ENCODE data around the gene CDADC1. TPM values are rescaled to one million over a fixed set of nuclear protein-coding genes. Genes with fewer than 3 reads are reported as not detected.

Gene CDADC1
- total and polyA plus RNA-seq, 2 of the 13 experiments (the other 11 are each of a cell fraction or from before 2014, with no cell fraction given), result 2.4 to 9.0 TPM

GRCh38 chr13:49288458-49288857, 40.7 kb downstream of the CDADC1 start (continued):
- no peak for TF ChIP-seq KIAA2018 (CRISPR knock-in tag; IDR thresholded peaks at IDR 0.05; ENCODE audit: borderline replicate concordance)
- no peak for TF ChIP-seq YY1 (IDR thresholded peaks at IDR 0.05; ENCODE audit: insufficient read depth, insufficient replicate concordance, low read depth, low read length)
- TF ChIP-seq ZNF138 (CRISPR knock-in tag; IDR thresholded peaks at IDR 0.05; ENCODE audit: low read depth), result no peak
- no peak for TF ChIP-seq ZNF710 (CRISPR knock-in tag; IDR thresholded peaks at IDR 0.05; ENCODE audit: borderline replicate concordance)
- no peak for TF ChIP-seq ZC3H4 (CRISPR knock-in tag; IDR thresholded peaks at IDR 0.05; ENCODE audit: borderline replicate concordance)
- no peak for TF ChIP-seq PHF21A (CRISPR knock-in tag; IDR thresholded peaks at IDR 0.05)
- no peak for TF ChIP-seq MZF1 (CRISPR knock-in tag; IDR thresholded peaks at IDR 0.05; ENCODE audit: borderline replicate concordance)
- TF ChIP-seq TRIM24 (CRISPR knock-in tag; IDR thresholded peaks at IDR 0.05), result no peak
- no peak for TF ChIP-seq SIN3A (IDR thresholded peaks at IDR 0.05; ENCODE audit: borderline replicate concordance, low read depth, low read length)
- no peak for TF ChIP-seq GMEB1 (CRISPR knock-in tag; IDR thresholded peaks at IDR 0.05; ENCODE audit: borderline replicate concordance)

Measured in HepG2 (cell line).